Muscle of leg (tissue), 11 donors: ENCODE measurements around the gene BLACAT1. TPM values are rescaled to one million over a fixed set of nuclear protein-coding genes. Genes with fewer than 3 reads are reported as not detected.

Experiments used
- DNase-seq: peaks from one replicate; pipeline ENCODE4 v3.0.0; 2013
- H3K27ac ChIP-seq: one replicate; pipeline ENCODE4 v1.5.1; 2013; ENCODE audit warnings: mild to moderate bottlenecking, low read length, control low read depth
- H3K27me3 ChIP-seq: one replicate; pipeline ENCODE4 v1.6.1; 2013; ENCODE audit warnings: low read length; ENCODE audit not compliant: control insufficient read depth, insufficient read depth
- H3K36me3 ChIP-seq: one replicate; pipeline ENCODE4 v1.6.1; 2013; ENCODE audit warnings: low read length; ENCODE audit not compliant: control insufficient read depth, insufficient read depth
- H3K4me1 ChIP-seq: one replicate; pipeline ENCODE4 v1.6.1; 2013; ENCODE audit warnings: low read length; ENCODE audit not compliant: control insufficient read depth, insufficient read depth
- H3K4me3 ChIP-seq: one replicate; pipeline ENCODE4 v1.5.1; 2013; ENCODE audit warnings: low read length, control low read depth
- H3K9me3 ChIP-seq: replicated peaks from 2 replicates; pipeline ENCODE4 v1.6.1; 2013; ENCODE audit warnings: low read depth, low read length; ENCODE audit not compliant: control insufficient read depth
- WGBS: methylation state at CpG from one replicate; pipeline ENCODE4 v1.1.5; 2013; ENCODE audit warnings: missing lambda C conversion rate; ENCODE audit not compliant: insufficient coverage; 5-methylcytosine and 5-hydroxymethylcytosine counted together
- polyA plus RNA-seq, 8 donors: library from polyadenylated mRNA; unstranded; fragments of 120-200 nt; gene quantifications; one replicate each; pipeline versions ENCODE4 v1.2.1 to v1.2.3, GENCODE V29; 2013; ENCODE audit warnings: inconsistent platforms in 1 of 8, low replicate concordance in 1 of 8; ENCODE audit not compliant: insufficient read length in 8 of 8, insufficient read depth in 1 of 8
- total RNA-seq: library from RNA; stranded (reverse); fragments of 120-200 nt; gene quantifications from one replicate; pipeline ENCODE4 v1.2.4, GENCODE V29; 2013

BLACAT1 gene
- total and polyA plus RNA-seq, 9 donors = 0.10 TPM; not detected in 7

DNA sequence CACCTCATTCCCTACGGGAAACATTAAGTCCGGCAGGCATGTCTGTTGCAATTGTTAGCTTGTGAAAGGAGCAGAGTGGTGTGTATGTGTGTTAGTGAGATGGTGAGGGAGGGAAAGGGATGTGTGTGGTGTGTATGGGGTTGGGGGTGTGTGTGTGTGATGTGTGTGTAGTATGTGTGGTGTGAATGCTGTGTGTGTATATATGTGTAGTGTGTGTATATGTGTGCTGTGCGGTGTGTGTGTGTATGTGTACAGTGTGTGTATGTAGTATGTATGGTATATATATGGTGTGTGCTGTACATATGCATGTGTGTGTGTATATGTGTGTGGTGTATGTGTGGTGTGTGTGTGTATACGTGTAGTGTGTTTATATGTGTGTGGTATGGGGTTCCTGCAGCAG, 20.8 kb upstream of the BLACAT1 start:
- H3K27ac ChIP-seq = no peak overlapping the region
- WGBS = 100% methylated on average over 2 of the region's 4 CpGs
- H3K9me3 ChIP-seq = peaks cover 7% of the 10 kb centered on the region
- DNase-seq = no peak
- H3K27me3 ChIP-seq = peaks cover 37% of the 10 kb centered on the region
- no peak overlapping the region for H3K4me3 ChIP-seq
- peaks cover 15% of the 10 kb centered on the region for H3K4me1 ChIP-seq
- H3K36me3 ChIP-seq = no peaks in the 10 kb centered on the region

- H3K4me3 ChIP-seq = no peak overlapping the region
- H3K9me3 ChIP-seq = peaks cover 7% of the 10 kb centered on the region
- WGBS = no CpG with 5 or more reads among the region's 1 CpG
- DNase-seq = no peak
- peaks cover 15% of the 10 kb centered on the region for H3K4me1 ChIP-seq
- H3K36me3 ChIP-seq = no peaks in the 10 kb centered on the region
- H3K27me3 ChIP-seq = peaks cover 29% of the 10 kb centered on the region
- H3K27ac ChIP-seq = no peak overlapping the region
Observed at GRCh38 chr1:205475855-205476254, 20.0 kb upstream of the BLACAT1 start.

DNA sequence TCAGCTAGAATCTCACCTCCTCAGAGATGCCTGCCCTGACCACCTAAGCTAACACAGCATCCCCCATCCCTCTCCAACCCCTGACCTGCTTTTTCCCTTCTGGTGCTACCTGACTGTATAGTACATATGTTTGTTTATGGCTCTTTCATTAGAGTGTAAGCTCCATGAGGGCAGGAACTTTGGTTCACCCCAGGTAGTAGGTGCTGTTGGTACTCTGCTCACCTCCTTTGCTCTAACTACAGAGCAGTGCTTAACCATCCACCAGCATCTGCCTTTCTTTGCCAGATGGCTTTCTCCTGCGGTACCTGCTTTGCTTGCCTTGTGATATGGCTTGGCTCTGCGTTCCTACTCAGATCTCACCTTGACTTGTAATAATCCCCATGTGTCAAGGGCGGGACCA, 18.7 kb upstream of the BLACAT1 start:
- no peaks in the 10 kb centered on the region for H3K36me3 ChIP-seq
- no peak for DNase-seq
- WGBS = 88% methylated on average over 1 of the region's 3 CpGs
- H3K4me3 ChIP-seq = no peak overlapping the region
- H3K4me1 ChIP-seq = peaks cover 15% of the 10 kb centered on the region
- H3K9me3 ChIP-seq = peaks cover 7% of the 10 kb centered on the region
- H3K27ac ChIP-seq = no peak overlapping the region
- H3K27me3 ChIP-seq = peaks cover 20% of the 10 kb centered on the region

- WGBS = 90% methylated on average over 7 of the region's 7 CpGs
- Histone ChIP-seq H3K4me3 (no peak overlapping the region), H3K9me3 (peaks cover 7% of the 10 kb centered on the region), H3K4me1 (peaks cover 15% of the 10 kb centered on the region), H3K27me3 (peaks cover 26% of the 10 kb centered on the region), H3K27ac (no peak overlapping the region), H3K36me3 (no peaks in the 10 kb centered on the region)
- DNase-seq = no peak
Observed at GRCh38 chr1:205473966-205474365, 18.1 kb upstream of the BLACAT1 start.

DNA sequence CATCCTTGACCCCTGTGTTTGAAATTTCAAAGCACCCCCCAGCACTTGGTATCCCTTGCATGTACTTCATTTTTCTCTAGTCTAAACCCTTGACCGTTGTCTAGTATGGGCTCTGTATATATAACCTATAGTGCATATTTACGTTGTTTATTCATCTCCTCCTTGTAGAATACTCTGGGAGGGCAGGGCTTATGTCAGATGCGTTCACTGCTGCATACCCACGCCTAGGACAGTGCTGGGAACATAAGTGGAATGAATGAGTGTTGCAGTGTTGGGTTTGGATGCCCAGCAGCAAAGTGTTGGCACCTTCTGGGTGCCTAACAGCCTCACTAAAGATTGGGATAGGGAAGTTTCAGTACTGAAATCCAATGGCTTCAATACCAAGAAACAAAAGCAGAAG, 17.6 kb upstream of the BLACAT1 start:
- Histone ChIP-seq H3K27ac (no peak overlapping the region), H3K4me3 (no peak overlapping the region), H3K36me3 (no peaks in the 10 kb centered on the region), H3K9me3 (peaks cover 7% of the 10 kb centered on the region), H3K27me3 (peaks cover 26% of the 10 kb centered on the region), H3K4me1 (peaks cover 15% of the 10 kb centered on the region)
- WGBS = 20% methylated on average over 1 of the region's 4 CpGs
- no peak for DNase-seq

DNA sequence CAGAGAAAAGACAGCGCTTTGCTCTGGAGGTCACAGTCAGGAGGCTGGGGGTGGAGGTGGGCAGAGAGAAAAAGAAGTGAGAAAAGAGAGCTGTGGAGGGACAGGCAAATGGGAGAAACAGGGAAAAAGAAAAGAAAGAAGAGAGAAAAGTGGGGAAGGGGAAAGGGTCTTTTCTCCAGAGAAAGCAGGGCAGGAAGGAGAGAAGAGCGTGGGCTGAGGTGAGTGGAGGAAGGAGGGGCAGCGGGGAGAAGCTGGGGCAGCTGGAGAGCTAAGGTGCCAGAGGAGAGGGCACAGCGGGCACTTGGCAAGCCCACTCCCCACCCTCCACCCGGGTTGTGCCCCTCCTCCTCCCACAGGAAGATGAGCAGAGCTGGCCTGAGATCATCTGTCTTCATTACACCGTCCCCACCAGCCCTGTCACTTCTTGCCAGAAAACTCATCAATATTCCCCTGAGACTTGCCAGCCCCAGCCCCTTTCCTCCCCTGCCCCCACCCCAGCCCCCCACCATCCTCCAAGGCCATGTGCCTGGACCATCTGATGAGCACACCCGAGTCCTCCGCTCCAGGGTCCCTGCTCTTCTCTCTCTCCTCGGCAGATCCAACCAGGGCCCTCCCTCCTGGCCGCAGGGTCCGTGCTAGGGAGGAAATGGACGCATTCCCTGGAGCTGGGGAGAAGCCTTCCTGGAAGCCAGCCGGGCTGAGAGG, 17.0 kb upstream of the BLACAT1 start:
- DNase-seq = peak; percentile 28
- Histone ChIP-seq H3K36me3 (no peaks in the 10 kb centered on the region), H3K4me1 (peaks cover 11% of the 10 kb centered on the region), H3K9me3 (peaks cover 7% of the 10 kb centered on the region), H3K27ac (no peak overlapping the region), H3K27me3 (peaks cover 26% of the 10 kb centered on the region), H3K4me3 (no peak overlapping the region)
- 27% methylated on average over 2 of the region's 13 CpGs for WGBS

DNA sequence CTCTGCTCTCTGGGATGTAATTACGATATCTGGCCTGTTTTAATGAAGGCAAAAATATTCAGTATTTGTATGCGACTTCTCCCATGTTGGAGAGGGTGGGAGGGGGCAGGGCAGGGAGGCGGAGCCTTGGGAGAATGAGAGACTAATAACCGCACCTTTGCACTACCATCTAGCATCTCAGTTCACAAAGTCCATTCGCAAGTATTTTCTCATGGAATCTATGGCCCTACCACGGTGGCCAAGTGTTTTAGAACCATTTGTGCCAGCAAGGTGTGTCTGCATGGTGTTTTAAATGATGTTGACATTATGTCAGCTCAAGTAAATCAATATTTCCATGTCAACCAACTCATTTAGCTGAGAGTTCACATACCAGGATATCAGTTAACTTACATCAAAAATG, 14.3 kb upstream of the BLACAT1 start:
- Histone ChIP-seq H3K4me3 (no peak overlapping the region), H3K36me3 (no peaks in the 10 kb centered on the region), H3K9me3 (no peaks in the 10 kb centered on the region), H3K27ac (no peak overlapping the region), H3K27me3 (peaks cover 39% of the 10 kb centered on the region), H3K4me1 (peaks cover 10% of the 10 kb centered on the region)
- DNase-seq = no peak
- 80% methylated on average over 2 of the region's 6 CpGs for WGBS

DNA sequence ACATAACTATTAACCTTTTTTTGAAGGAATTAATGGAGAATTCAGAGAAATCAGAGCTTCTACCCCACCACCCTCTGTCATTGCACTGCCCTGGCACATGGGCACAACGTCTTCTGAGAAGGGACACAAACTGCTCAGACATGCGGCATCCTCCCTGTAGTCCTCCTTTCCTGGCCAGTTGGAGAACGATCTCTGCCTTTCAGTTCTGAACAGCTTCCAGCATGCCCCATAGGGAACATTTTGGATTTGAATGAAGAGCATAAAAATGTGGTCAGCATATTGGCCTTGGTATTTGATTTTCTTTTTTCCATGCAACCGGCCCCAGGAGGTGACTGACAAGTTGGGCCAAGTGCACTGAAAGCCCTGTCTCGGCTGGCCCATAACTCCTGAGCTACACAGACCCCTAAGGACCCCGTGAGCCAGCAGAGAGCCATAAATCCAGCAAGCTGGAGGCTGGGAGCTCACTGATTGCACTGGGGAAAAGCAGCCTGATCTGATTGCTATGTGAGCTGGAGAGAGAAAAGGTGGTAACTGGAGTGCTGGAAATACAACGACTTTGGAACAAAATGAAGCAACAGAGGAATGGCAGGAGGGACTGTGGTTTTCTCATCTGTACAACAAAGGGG, 10.9 kb upstream of the BLACAT1 start:
- Histone ChIP-seq H3K27ac (no peak overlapping the region), H3K4me1 (peaks cover 5% of the 10 kb centered on the region), H3K36me3 (no peaks in the 10 kb centered on the region), H3K4me3 (no peak overlapping the region), H3K9me3 (no peaks in the 10 kb centered on the region), H3K27me3 (peaks cover 28% of the 10 kb centered on the region)
- WGBS = 16% methylated on average over 3 of the region's 7 CpGs
- DNase-seq = peak; percentile 35

DNA sequence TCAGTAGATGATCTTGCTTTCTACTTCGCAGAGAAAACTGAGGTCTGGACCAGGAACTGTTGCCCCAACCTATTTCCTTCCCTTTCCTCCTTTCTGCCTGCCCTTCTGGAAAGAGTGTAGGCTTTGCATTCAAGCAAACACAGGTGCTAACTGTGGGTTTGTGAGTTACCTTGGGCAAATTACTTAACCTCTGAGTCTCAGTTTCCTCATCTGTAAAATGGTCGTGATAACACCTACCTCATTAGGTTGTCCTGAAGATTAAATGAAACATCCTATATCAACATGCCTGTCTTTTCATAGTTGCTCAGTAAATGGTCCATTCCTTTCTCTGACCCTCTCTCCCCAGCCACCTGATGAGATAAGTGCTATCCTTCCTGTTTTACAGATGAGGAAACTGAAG, 9.5 kb upstream of the BLACAT1 start:
- WGBS = 100% methylated on average over 1 of the region's 2 CpGs
- Histone ChIP-seq H3K4me3 (no peak overlapping the region), H3K9me3 (no peaks in the 10 kb centered on the region), H3K27me3 (peaks cover 32% of the 10 kb centered on the region), H3K27ac (no peak overlapping the region), H3K36me3 (no peaks in the 10 kb centered on the region), H3K4me1 (peaks cover 5% of the 10 kb centered on the region)
- DNase-seq = no peak

GRCh38 chr1:205458777-205459566, 3.1 kb upstream of the BLACAT1 start:
- peak; percentile 78 for DNase-seq
- H3K4me1 ChIP-seq = peaks cover 15% of the 10 kb centered on the region
- 61% methylated on average over 3 of the region's 6 CpGs for WGBS
- no peaks in the 10 kb centered on the region for H3K9me3 ChIP-seq
- no peak overlapping the region for H3K27ac ChIP-seq
- no peak overlapping the region for H3K4me3 ChIP-seq
- no peaks in the 10 kb centered on the region for H3K36me3 ChIP-seq
- H3K27me3 ChIP-seq = peaks cover 72% of the 10 kb centered on the region
